SU-DHL-6 (cell line): ENCODE data around the gene ZNF577.

ENCODE experiments used
- EZH2phosphoT487 ChIP-seq: fragments of 200-600 bp; sonication (generic), shearing (Covaris generic); conservative IDR thresholded peaks from 2 replicates; pipeline ENCODE4 v1.6.1; 2018; ENCODE audit warnings: mild to moderate bottlenecking, antibody characterized with exemption, low read length, moderate library complexity, mixed read lengths
- TF ChIP-seq, protein P1 (sequence below): fragments of 200-600 bp; sonication (generic); IDR thresholded peaks from one replicate; pipeline ENCODE4 v1.5.1; 2017; ENCODE audit warnings: antibody characterized with exemption, mild to moderate bottlenecking, low read length, moderate library complexity; ENCODE audit not compliant: insufficient read depth, poor library complexity, severe bottlenecking

DNA sequence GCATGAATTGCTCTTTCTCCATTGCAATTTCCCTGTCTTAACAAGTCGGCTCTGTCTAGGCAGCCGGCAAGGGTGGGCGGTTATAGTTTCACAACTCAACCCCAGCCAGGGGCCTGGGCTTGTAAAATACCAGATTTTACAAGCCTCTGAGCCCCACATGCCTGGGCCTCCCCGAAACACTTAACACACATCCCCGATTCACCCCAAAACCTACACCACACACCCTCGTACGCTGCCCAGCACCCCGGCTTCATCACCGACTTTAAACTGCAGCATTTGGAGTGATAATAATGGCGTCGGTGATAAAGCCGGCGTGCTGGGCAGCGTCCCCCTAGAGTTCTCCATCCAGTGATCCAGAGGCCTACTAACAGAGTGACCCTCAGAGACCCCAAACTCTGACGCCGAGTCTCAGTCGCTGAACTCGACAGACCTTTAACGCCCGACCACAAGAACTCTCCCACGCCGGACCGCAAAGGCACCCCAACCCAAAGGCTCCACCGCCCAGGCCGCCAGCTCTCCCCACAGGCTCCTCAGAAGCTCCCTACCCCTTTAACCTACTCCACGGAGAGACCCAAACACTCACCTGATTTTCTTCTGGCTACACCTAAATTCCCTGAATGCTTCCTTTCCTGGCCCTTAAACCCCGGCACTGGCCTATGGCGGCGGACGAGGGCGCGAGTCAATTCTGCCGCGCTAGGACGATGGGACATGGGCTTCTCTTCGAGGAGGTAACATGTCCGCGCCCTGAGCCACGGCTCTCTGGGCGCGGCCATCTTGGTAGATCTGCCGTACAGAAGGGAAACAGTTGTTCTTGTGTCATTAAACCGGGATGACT lies 16.8 kb upstream of the ZNF577 start, which contains the start of gene ZNF649:
- no peak for TF ChIP-seq EZH2phosphoT487
- TF ChIP-seq, protein P1, sequence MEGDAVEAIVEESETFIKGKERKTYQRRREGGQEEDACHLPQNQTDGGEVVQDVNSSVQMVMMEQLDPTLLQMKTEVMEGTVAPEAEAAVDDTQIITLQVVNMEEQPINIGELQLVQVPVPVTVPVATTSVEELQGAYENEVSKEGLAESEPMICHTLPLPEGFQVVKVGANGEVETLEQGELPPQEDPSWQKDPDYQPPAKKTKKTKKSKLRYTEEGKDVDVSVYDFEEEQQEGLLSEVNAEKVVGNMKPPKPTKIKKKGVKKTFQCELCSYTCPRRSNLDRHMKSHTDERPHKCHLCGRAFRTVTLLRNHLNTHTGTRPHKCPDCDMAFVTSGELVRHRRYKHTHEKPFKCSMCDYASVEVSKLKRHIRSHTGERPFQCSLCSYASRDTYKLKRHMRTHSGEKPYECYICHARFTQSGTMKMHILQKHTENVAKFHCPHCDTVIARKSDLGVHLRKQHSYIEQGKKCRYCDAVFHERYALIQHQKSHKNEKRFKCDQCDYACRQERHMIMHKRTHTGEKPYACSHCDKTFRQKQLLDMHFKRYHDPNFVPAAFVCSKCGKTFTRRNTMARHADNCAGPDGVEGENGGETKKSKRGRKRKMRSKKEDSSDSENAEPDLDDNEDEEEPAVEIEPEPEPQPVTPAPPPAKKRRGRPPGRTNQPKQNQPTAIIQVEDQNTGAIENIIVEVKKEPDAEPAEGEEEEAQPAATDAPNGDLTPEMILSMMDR = no peak
